Hematopoietic multipotent progenitor cell treated with erythropoietin and hydrocortisone succinate and interleukin-3 and kit ligand, for 17 days (in vitro differentiated cells): ENCODE results near the gene LRRC26.
"Not testable (repeated sequence)": the region's sequence is repeated elsewhere in the genome, so short reads cannot be mapped to it uniquely, and the experiment has no call there.

Experiments used
- DNase-seq: peaks from one replicate; pipeline ENCODE4 v3.0.0-alpha.2; 2015; ENCODE audit warnings: low spot score

The LRRC26 gene

DNA sequence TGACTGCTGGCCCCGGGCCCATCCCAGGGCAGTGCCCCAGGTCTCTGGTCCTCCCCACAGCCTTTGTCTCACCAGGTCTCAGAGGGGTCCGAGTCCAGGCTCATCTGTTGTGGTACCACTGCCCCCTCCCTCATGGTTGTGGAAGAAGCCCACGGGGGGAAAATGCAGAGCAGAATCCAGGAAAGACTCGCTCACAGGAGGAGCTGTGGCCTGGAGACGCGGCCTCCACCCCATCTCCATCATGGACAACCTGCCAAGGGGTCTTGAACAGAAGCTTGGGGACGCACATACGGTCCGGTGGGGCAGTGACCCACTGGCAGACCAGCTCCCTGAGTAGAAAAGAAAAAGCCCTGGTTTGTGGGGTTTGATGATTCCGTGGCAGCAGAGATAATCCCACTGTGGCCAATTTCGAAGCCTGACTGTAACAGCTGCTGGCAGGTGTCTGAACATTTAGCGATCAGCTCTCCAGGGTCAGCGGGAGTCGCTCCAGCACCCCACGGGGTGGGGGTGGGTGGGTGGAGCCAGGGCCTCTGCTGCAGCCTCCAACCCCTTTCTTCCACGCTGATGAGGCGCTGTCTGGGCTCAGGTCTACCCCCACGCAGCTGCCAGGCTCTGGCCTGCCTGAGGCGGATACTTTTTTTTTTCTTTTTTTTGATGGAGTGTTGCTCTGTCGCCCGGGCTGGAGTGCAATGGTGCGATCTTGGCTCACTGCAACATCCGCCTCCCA is 32.8 kb downstream of the LRRC26 start:
- DNase-seq, result no peak

DNA sequence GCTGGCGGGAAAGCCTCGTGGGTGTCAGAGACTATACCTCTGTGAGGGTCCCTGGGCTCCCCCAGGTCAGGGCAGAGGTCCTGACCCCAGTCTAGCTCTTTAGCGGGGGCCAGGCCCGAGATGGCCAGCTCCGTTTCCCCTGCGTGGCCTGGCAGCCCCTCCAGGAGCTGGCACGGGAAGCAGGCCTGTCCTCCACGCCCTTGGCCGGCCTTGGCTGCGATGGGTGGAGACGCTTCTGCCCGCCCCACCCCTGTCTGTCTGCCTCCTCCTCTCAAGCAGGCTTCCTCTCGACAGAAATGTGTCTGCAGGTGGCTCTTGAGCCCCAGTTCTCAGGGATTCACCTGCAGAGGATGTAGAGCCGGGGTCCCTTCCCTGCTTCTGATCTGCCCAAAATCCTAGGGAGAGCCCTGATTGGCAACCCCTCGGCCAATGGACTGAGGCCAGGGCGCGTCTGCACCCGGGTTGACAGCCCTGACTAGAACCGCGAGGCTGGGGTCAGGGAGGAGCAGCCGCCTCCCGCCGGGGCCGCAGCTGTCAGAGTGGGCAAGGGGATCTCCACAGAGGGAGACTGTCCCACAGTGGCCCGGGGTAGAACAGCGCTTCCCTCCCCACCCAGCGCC is 33.5 kb downstream of the LRRC26 start:
- peak; percentile 28 for DNase-seq

DNA sequence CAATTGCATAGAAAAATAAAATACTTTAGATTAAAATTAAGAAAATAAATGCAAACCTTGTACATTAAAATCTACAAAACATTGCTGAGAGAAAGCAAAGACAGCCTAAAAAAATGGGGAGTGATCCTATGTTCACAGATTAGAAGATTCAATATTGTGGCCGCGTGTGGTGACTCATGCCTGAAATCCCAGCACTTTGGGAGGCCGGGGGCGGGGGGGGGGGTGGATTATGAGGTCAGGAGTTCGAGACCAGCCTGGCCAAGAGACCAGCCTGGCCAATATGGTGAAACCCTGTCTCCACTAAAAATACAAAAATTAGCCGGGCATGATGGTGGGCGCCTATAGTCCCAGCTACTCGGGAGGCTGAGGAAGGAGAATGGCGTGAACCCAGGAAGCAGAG is 34.7 kb downstream of the LRRC26 start:
- not testable (repeated sequence) for DNase-seq

DNA sequence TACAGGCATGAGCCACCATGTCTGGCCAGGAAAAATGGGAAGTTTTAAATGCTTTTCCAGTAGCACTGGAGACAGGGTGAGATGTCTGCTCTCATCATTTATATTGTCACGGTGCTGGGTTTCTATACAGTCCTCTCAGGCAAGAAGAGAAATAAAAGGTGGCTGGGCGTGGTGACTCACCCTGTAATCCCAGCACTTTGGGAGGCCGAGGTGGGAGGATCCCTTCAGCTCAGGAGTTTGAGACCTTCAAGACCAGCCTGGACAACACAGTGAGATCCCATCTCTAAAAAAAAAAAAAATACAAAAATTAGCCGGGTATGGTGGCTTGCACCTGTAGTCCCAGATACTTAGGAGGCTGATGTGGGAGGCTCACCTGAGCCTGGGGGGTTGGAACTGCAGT is 35.7 kb downstream of the LRRC26 start:
- no peak for DNase-seq

DNA sequence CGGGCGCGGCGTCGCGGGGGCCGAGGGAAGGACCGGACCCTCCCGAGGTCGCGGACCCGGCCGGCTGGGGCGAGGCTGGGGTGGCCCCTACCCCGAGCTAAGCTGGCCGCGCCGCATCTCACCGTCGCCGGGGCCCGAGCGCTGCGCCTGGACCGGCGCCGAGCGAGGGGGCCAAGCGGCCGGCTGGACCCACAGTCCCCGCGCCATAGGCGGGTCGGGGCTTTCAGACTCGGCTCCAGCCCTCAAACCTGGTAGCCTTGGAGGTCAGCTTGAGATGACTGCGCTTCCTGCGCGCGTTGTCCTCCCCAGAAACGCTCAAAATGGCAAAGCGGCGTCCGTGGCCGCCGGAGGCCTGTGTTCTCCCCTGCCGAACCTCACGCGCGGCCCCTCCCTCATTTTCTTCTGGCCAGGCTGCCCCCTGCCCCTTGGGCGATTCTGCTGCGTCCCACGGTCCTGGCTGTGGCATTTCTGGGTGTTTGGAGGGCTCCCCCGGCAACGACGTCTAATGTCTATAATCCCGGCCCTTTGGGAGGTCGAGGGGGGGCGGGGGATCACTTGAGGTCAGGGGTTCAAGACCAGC is 39.6 kb downstream of the LRRC26 start:
- no peak for DNase-seq

DNA sequence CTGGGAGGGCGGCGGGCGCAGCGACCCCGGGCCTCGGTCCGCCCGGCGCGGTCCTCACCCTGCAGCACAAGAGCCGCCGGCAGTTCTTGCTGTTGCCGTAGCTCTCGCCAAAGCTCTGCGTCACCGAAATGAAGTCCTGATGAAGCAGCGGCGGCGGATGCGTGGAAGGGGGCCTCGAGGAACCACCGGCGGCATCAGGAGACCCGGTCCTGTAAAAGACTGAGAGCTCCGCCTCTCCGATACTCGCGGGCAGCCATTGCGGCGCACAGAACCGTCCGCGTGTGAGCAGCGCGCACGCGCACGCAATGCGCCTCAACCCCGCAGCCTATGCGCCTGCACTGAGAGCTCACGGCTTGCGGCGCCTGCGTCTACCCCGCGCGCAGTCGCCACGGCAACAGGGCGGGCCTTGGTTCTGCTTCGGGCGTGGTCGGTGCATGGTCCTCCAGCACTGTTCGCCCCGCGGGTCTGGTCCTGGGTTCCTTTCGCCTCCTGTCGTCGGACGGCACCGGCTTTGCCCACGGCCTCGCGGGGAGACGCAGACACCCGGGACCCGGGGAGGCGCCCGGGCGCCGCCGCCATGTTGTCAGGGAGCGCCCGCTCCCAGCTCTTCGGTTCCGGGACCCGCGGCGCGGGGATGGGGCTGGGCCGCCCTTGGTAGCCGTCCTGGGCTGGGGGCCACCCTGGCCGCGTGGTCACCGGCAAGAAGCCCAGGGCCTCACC is 40.2 kb downstream of the LRRC26 start:
- peak; percentile 96 for DNase-seq

DNA sequence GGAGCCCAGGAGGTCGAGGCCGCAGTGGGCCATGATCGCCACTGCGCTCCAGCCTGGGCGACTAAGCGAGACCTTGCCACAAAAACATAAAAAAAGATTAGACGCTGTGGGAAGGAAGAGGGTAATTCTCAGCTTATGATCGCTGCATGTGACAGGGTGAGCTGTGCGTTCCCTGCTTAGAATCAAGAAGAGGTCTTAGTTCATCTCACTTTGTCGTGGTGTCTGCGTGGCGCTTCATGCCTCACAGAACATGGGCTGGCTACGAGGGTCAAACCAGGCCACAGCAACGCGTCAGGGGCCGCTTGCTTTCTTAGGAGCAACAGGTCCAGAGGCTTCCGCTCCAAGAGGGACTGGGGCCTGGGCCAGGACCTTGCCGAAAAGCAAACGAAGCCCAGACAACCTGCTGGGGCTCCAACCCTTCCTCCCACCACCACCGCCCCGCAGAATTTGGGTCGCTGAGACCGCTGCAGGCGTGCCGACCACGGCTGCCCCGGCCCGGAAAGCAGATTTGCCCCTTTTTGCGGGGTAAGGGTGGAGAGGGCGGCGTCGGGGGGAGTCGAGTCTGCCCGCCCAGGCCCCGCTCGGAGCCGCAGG is 40.9 kb downstream of the LRRC26 start:
- peak; percentile 40 for DNase-seq

DNA sequence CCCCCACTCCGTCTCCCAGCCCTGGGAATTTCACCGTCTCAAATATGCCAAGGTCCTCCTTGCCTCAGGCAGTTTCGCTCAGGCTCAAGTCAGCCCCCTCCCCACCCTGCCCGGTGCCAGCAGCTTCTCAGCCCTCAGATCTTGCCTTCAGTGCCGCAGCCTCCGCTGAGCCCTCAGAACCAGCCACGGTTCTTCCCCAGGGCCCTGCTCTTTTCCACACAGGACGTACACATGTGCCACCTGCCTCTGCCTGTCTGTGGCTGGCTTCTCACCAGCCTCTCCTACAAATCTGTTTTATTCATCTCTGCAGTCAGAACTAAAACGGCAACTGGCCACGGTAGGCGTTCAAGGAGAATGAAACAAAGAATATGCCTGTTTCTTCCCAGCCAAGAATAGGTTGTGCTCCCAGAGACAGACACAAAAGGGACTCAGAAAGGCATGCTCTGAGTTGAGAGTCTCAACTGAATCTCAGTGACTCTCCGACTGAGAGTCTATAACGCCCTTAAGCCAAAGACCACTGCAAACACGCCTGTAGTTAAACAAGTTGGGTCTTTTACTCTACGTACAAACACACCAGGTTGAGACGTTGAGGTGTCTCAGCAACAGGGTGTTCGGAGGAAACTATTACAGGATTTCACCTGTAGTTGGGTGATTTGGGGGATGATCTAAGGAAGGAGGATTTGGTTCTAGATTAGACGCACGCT is 41.5 kb downstream of the LRRC26 start:
- peak; percentile 43 for DNase-seq

DNA sequence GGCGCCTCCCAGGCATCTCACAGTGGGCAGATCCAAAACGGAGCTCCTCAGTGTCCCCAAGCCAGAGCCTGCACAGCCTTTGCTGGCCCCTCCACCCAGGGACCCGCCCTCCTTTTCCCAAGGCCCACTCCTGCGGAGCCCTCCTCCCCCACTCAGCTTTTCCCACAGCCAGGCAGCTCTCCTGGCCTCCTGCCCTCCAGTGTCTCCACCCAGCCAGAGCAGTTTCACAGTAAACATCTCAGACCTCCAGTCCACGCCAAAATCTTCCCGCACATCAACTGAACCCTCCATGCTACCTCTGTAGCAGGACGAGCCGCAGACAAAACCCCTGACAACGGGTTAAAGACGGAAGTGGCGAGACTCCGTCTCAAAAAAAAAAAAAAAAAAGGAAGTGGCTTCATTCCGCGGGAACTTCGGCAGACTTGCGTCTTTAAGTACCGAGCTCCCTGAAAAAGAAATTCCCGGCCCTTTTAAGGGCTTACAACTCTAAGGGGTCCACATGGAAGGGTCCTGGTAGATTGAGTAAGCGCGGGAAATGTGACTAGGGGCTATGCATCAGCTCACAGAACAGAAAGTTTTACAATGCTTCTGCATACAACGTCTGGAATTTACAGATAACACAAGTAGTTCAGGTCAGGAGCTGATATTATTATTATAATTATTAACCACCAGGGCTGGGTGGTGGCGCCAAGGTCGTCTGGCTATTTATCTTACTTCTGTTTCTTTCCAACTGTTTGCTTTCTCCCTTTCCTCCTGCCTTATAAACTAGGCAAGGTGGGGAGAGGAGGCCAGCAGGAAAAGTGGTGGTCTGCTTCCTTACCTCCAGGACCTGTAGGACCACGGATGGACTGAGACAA is 42.3 kb downstream of the LRRC26 start:
- peak; percentile 70 for DNase-seq

DNA sequence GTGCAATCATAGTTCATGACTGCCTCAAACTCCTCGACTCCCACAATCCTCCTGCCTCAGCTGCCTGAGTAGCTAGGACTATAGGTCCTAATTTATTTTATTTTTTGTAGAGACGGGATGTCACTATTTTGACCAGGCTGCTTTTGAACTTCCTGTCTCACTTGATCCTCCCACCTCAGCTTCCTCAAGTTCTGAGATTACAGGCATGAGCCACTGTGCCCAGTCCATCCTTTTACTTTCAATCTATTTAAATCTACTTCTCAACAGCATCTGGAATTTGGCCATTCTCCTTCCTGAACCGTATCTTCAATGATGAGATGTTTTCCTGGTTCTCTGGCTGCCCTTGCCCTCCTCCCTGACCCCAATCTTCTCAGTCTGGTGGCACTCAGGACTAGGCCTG is 43.1 kb downstream of the LRRC26 start:
- DNase-seq, result no peak

DNA sequence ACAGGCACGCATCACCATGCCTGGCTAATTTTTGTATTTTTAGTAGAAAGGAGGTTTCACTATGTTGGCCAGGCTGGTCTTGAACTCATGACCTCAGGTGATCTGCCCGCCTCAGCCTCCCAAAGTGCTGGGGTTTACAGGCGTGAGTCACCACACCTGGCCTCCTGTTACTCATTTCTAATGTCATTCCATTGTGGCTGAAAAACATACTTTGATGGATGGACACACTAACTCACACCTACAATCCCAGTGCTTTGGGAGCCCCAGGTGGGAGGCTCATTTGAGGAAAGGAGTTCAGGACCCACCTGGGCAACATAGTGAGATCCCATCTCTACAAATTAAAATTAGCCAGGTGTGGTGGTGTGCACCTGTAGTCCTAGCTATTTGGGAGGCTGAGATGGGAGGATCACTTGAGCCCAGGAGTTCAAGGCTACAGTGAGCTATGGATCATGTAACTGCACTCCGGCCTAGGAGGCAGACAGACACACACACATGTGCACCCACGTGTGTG is 45.8 kb downstream of the LRRC26 start:
- not testable (repeated sequence) for DNase-seq

DNA sequence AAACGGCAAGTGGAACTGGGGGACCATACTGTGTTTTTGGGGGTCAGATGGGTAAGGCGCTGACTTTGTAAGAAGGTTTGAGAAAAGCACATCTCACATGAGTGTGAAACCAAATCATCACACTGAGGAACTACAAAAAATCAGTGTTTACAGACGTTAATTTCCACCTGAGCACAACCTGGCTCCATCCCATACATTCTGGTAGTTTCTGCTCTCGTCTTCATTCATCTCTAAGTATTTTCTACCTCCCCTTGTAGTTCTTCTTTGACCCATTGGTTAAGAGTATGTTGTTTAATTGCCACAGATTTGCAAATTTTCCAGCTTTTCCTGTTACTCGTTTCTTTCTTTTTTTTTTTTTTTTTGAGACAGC is 46.4 kb downstream of the LRRC26 start:
- DNase-seq, result no peak

DNA sequence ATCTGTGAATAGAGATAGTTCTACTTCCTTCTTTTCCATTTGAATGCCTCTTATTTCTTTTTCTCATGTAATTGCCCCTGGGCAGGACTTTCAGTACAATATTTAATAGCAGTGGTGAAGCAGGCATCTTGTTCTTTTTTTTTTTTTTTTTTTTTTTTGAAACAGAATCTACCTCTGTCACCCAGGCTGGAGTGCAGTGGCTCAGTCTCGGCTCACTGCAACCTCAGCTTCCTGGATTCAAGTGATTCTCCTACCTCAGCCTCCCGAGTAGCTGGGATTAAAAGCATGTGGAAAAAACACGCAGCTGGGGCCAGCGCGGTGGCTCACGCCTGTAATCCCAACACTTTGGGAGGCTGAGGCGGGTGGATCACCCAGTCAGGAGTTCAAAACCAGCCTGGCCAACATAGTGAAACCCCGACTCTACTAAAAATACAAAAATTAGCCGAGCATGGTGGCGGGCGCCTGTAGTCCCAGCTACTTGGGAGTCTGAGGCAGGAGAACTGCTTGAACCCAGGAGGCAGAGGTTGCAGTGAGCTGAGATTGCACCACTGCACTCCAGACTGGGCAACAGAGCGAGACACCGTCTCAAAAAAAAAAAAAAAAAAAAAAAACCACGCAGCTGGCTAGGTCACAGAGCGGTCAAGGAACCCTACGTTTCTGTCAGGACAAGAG is 46.9 kb downstream of the LRRC26 start:
- DNase-seq, result not testable (repeated sequence)

DNA sequence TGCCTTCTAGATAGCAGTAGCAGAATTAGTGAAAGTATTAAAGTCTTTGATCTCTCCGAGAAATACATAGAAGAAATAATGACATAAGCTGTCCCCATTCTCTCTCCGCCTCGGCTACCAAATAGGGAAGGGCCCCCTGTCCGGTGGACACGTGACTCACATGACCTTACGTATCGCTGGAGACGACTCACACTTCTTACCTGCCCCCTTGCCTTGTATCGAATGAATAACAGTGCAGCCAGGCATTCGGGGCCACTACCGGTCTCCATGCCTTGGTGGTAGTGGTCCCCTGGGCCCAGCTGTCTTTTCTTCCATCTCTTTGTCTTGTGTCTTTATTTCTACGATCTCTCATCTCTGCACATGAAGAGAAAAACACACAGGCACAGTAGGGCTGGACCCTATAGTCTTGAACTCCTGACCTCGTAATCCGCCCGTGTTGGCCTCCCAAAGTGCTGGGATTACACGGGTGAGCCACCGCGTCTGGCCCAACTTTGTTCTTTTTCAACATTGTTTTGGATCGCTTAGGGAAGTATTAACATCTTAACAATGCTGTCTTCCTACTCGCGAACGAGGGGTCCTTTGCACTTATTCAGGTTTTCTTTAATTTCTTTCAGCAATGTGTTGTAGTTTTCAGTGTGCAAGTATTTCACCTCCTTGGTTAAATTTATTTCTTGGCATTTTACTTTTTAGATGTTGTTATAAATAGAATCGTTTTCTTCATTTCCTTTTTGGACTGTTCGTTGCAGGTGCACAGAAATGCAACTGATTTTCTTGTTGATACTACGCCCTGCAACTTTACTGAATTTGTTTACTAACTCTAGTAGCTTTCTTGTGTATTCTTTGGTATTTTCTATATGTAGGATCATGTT is 47.7 kb downstream of the LRRC26 start:
- not testable (repeated sequence) for DNase-seq
